Subcutaneous abdominal adipose tissue (tissue), 5 donors: ENCODE measurements around the gene FXR2.

ENCODE experiments used
- H3K27ac ChIP-seq: one replicate; pipeline ENCODE4 v1.7.0; 2013; ENCODE audit warnings: low read depth, mild to moderate bottlenecking, inconsistent platforms, low read length, moderate library complexity
- H3K27me3 ChIP-seq, 5 donors: one replicate each; pipeline ENCODE4 v1.7.0; 2013; ENCODE audit warnings: low read length in 5 of 5, inconsistent platforms in 1 of 5; ENCODE audit not compliant: control insufficient read depth in 5 of 5, insufficient read depth in 4 of 5
- H3K36me3 ChIP-seq, 5 donors: one replicate each; pipeline ENCODE4 v1.7.0; 2013; ENCODE audit warnings: low read length in 5 of 5; ENCODE audit not compliant: control insufficient read depth in 5 of 5, insufficient read depth in 5 of 5
- H3K4me1 ChIP-seq, 5 donors: one replicate each; pipeline ENCODE4 v1.7.0; 2013; ENCODE audit warnings: low read length in 5 of 5, mild to moderate bottlenecking in 3 of 5, moderate library complexity in 1 of 5; ENCODE audit not compliant: control insufficient read depth in 5 of 5, insufficient read depth in 5 of 5
- H3K4me3 ChIP-seq, 5 donors: one replicate each; pipeline ENCODE4 v1.7.0; 2013; ENCODE audit warnings: low read length in 5 of 5, low read depth in 1 of 5
- H3K9ac ChIP-seq, 5 donors: one replicate each; pipeline ENCODE4 v1.7.0; 2013; ENCODE audit warnings: low read length in 5 of 5, mild to moderate bottlenecking in 4 of 5, moderate library complexity in 3 of 5
- H3K9me3 ChIP-seq, 5 donors: one replicate each; pipeline ENCODE4 v1.7.0; 2013; ENCODE audit warnings: low read length in 5 of 5; ENCODE audit not compliant: control insufficient read depth in 5 of 5
- donor health status: healthy.
- donor health status: healthy.
- donor health status: healthy.
- donor health status: healthy.
- donor health status: healthy.

Gene FXR2

GRCh38 chr17:7573324-7574080 is 41.2 kb downstream of the FXR2 start:
- Histone ChIP-seq H3K4me1 (peaks cover 12 to 55% (median 42%) of the 10 kb centered on the region in 5 donors), H3K27ac (peak overlapping the region; percentile 98), H3K9me3 (no peaks in the 10 kb centered on the region), H3K27me3 (no peaks in the 10 kb centered on the region), H3K9ac (peak overlapping the region; percentile 77 to 98 (median 98)), H3K36me3 (peaks cover 26 to 73% (median 67%) of the 10 kb centered on the region in 5 donors), H3K4me3 (peak overlapping the region; percentile 84 to 99 (median 98))

GRCh38 chr17:7572588-7573323 is 41.9 kb downstream of the FXR2 start:
- Histone ChIP-seq H3K9me3 (no peaks in the 10 kb centered on the region), H3K4me3 (peak overlapping the region; percentile 52 to 99 (median 98)), H3K4me1 (peaks cover 12 to 48% (median 39%) of the 10 kb centered on the region in 5 donors), H3K9ac (peak overlapping the region; percentile 77 to 98 (median 98)), H3K27me3 (no peaks in the 10 kb centered on the region), H3K36me3 (peaks cover 22 to 70% (median 61%) of the 10 kb centered on the region in 5 donors), H3K27ac (peak overlapping the region; percentile 98)

- H3K9ac ChIP-seq, result peak overlapping the region; percentile 16 to 79 (median 62)
- peaks cover 20 to 70% (median 61%) of the 10 kb centered on the region in 5 donors for H3K36me3 ChIP-seq
These were observed 42.4 kb downstream of the FXR2 start for GRCh38 chr17:7572338-7572587.

GRCh38 chr17:7570351-7570750 is 44.3 kb downstream of the FXR2 start:
- H3K36me3 ChIP-seq, result peaks cover 13 to 68% (median 55%) of the 10 kb centered on the region in 5 donors
- peaks cover 9 to 26% (median 23%) of the 10 kb centered on the region in 5 donors for H3K4me1 ChIP-seq
- H3K9me3 ChIP-seq, result no peaks in the 10 kb centered on the region
- H3K9ac ChIP-seq, result no peak overlapping the region
- H3K27ac ChIP-seq, result no peak overlapping the region
- no peak overlapping the region for H3K4me3 ChIP-seq
- H3K27me3 ChIP-seq, result no peaks in the 10 kb centered on the region

More at GRCh38 chr17:7572338-7572587, 42.4 kb downstream of the FXR2 start:
- H3K4me1 ChIP-seq, result peaks cover 12 to 43% (median 34%) of the 10 kb centered on the region in 5 donors
- peak overlapping the region; percentile 54 to 98 (median 80) for H3K4me3 ChIP-seq
- H3K27me3 ChIP-seq, result no peaks in the 10 kb centered on the region
- no peaks in the 10 kb centered on the region for H3K9me3 ChIP-seq
- peak overlapping the region; percentile 98 for H3K27ac ChIP-seq

- Histone ChIP-seq H3K4me3 (no peak overlapping the region), H3K36me3 (peaks cover 7 to 68% (median 55%) of the 10 kb centered on the region in 5 donors), H3K27ac (no peak overlapping the region), H3K27me3 (no peaks in the 10 kb centered on the region), H3K4me1 (peaks cover 8 to 18% (median 15%) of the 10 kb centered on the region in 5 donors), H3K9ac (no peak overlapping the region), H3K9me3 (no peaks in the 10 kb centered on the region)
These were observed 45.1 kb downstream of the FXR2 start for GRCh38 chr17:7569571-7569970.

GRCh38 chr17:7563115-7563869 is 51.4 kb downstream of the FXR2 start:
- peak overlapping the region in 1 of 5 donors; percentile 75 for H3K4me3 ChIP-seq
- H3K4me1 ChIP-seq, result peaks cover 5 to 55% (median 52%) of the 10 kb centered on the region in 5 donors
- H3K27me3 ChIP-seq, result no peaks in the 10 kb centered on the region
- H3K9ac ChIP-seq, result peak overlapping the region in 3 of 5 donors; percentile 90 to 95 (median 91)
- H3K36me3 ChIP-seq, result peaks cover 3 to 51% (median 30%) of the 10 kb centered on the region in 5 donors
- H3K9me3 ChIP-seq, result no peaks in the 10 kb centered on the region
- no peak overlapping the region for H3K27ac ChIP-seq

GRCh38 chr17:7562208-7562605 is 52.5 kb downstream of the FXR2 start:
- Histone ChIP-seq H3K4me3 (peak overlapping the region; percentile 72 to 82 (median 75)), H3K36me3 (peaks cover 3 to 44% (median 25%) of the 10 kb centered on the region in 5 donors), H3K9me3 (no peaks in the 10 kb centered on the region), H3K27me3 (no peaks in the 10 kb centered on the region), H3K27ac (peak overlapping the region; percentile 97), H3K9ac (peak overlapping the region; percentile 71 to 95 (median 90)), H3K4me1 (peaks cover 11 to 66% (median 63%) of the 10 kb centered on the region in 5 donors)

GRCh38 chr17:7561589-7562207 is 53.0 kb downstream of the FXR2 start, which contains the start of gene SENP3:
Gene SENP3, plus strand, starts transcription at chr17:7561919. Its CDS starts 1,158 bp downstream, at chr17:7563077.
- peak within 1 kb of the TSS; percentile 72 to 86 (median 78) for H3K4me3 ChIP-seq
- no peaks in the 10 kb centered on the region for H3K9me3 ChIP-seq
- no peaks in the 10 kb centered on the region for H3K27me3 ChIP-seq
- peak within 1 kb of the TSS; percentile 97 for H3K27ac ChIP-seq
- H3K4me1 ChIP-seq, result peaks cover 11 to 71% (median 67%) of the 10 kb centered on the region in 5 donors
- H3K9ac ChIP-seq, result peak within 1 kb of the TSS; percentile 73 to 96 (median 91)
- H3K36me3 ChIP-seq, result peaks cover under 1 to 39% (median 19%) of the 10 kb centered on the region in 5 donors

GRCh38 chr17:7561028-7561575 is 53.6 kb downstream of the FXR2 start:
- Histone ChIP-seq H3K27me3 (no peaks in the 10 kb centered on the region), H3K4me3 (peak overlapping the region; percentile 72 to 86 (median 78)), H3K9me3 (no peaks in the 10 kb centered on the region), H3K36me3 (peaks cover 0 to 34% (median 19%) of the 10 kb centered on the region in 5 donors), H3K4me1 (peaks cover 11 to 74% (median 68%) of the 10 kb centered on the region in 5 donors), H3K27ac (peak overlapping the region; percentile 97), H3K9ac (peak overlapping the region; percentile 73 to 96 (median 87))
